NB4 (cell line): ENCODE results near the gene COX4I1.
"Not testable (repeated sequence)": the region's sequence is repeated elsewhere in the genome, so short reads cannot be mapped to it uniquely, and the experiment has no call there.

Experiments used
- DNase-seq: peaks from one replicate; pipeline ENCODE4 v3.0.0; 2010; ENCODE audit warnings: low read depth
- H3K4me3 ChIP-seq: one replicate; pipeline ENCODE4 v1.5.1; 2011; ENCODE audit warnings: mild to moderate bottlenecking, low read depth, low read length, moderate library complexity
- CTCF ChIP-seq: IDR thresholded peaks from one replicate; pipeline ENCODE4 v1.5.1; 2012; ENCODE audit warnings: low read depth, low read length
- MYC ChIP-seq: IDR thresholded peaks from 2 replicates; pipeline ENCODE4 v1.6.1; 2011; ENCODE audit warnings: low read depth, low read length
- POLR2A ChIP-seq: IDR thresholded peaks from 2 replicates; pipeline ENCODE4 v1.6.1; 2011; ENCODE audit warnings: mild to moderate bottlenecking; ENCODE audit not compliant: insufficient read length; ENCODE audit errors: extremely low read depth
- TF ChIP-seq, protein P1 (sequence below): IDR thresholded peaks from 2 replicates; pipeline ENCODE4 v1.6.1; 2011; ENCODE audit warnings: low read depth, low read length

The COX4I1 gene

GRCh38 chr16:85812811-85813700 is 13.6 kb downstream of the COX4I1 start:
- no peak overlapping the region for H3K4me3 ChIP-seq
- no peak for TF ChIP-seq MYC
- no peak for TF ChIP-seq POLR2A
- no peak for TF ChIP-seq CTCF
- TF ChIP-seq, protein P1, sequence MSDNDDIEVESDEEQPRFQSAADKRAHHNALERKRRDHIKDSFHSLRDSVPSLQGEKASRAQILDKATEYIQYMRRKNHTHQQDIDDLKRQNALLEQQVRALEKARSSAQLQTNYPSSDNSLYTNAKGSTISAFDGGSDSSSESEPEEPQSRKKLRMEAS = no peak
- DNase-seq = no peak

- no peak for DNase-seq
- no peak overlapping the region for H3K4me3 ChIP-seq
- TF ChIP-seq POLR2A (no peak), CTCF (no peak), MYC (no peak)
- TF ChIP-seq, protein P1 = no peak
Observed at GRCh38 chr16:85816159-85816558, 16.7 kb downstream of the COX4I1 start.

- DNase-seq, H3K4me3 ChIP-seq: not testable (repeated sequence)
Observed at GRCh38 chr16:85817195-85817594, 17.7 kb downstream of the COX4I1 start.

DNA sequence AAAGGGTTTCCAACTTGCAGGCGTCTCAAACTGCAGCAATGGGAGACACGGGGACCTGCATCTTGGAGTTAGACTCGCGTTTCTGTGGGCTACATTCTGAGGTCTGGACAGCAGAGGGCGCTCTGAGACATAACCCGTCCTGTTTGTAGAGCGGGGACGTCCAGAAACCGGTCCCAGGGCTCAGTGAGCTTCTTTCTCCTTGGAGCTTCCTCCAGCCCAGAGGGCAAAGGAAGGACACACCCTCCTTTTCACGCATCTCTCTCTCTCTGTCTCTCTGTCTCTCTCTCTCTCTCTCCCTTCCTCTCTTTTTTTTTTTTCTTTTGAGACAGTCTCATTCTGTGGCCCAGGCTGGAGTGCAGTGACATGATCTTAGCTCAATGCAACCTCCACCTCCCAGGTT is 19.8 kb downstream of the COX4I1 start:
- H3K4me3 ChIP-seq = no peak overlapping the region
- TF ChIP-seq MYC (no peak), CTCF (peak; percentile 94), POLR2A (no peak)
- TF ChIP-seq, protein P1 = 0 out of 2 replicates have a peak, but pooled peaks have one; percentile 7
- DNase-seq = peak; percentile 93

DNA sequence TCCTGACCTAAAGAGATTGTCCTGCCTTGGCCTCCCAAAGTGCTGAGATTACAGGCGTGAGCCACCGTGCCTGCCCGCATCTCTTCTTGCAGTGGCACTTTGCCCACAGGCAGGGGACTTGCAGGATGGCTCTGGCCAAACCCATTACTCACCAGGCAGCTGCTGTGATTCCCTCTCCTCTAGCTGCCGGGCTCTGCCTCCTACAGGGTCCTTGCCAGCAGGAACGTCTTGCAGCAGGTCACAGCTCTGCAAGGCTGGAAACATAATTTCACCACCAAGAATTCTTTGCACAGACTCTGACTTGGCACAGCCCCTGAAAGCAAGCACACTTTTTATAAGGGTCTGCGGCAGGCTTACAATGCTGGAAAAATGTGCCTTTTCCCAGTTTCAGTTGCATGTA is 20.3 kb downstream of the COX4I1 start:
- H3K4me3 ChIP-seq = no peak overlapping the region
- TF ChIP-seq POLR2A (no peak), MYC (no peak), CTCF (no peak)
- TF ChIP-seq, protein P1 = no peak
- DNase-seq = no peak

- DNase-seq = no peak
- H3K4me3 ChIP-seq = no peak overlapping the region
- no peak for TF ChIP-seq CTCF
- no peak for TF ChIP-seq MYC
- TF ChIP-seq, protein P1 = no peak
- no peak for TF ChIP-seq POLR2A
Observed at GRCh38 chr16:85820604-85821372, 21.3 kb downstream of the COX4I1 start.
